IPS-15b (cell line): Measurements from ENCODE around the gene LRRC51.
"Not testable (repeated sequence)": the region's sequence is repeated elsewhere in the genome, so short reads cannot be mapped to it uniquely, and the experiment has no call there.

ENCODE experiments used
- H3K27me3 ChIP-seq: one replicate; pipeline ENCODE4 v1.6.1; 2013; ENCODE audit warnings: low read length; ENCODE audit not compliant: control insufficient read depth, insufficient read depth
- H3K36me3 ChIP-seq: one replicate; pipeline ENCODE4 v1.6.1; 2013; ENCODE audit warnings: low read length; ENCODE audit not compliant: control insufficient read depth, insufficient read depth
- H3K4me1 ChIP-seq: one replicate; pipeline ENCODE4 v1.6.1; 2013; ENCODE audit warnings: mild to moderate bottlenecking, low read length; ENCODE audit not compliant: control insufficient read depth, insufficient read depth
- H3K4me3 ChIP-seq: one replicate; pipeline ENCODE4 v1.5.1; 2013; ENCODE audit warnings: low read depth, low read length
- H3K9ac ChIP-seq: one replicate; pipeline ENCODE4 v1.6.1; 2013; ENCODE audit warnings: low read depth, mild to moderate bottlenecking, low read length
- H3K9me3 ChIP-seq: one replicate; pipeline ENCODE4 v1.6.1; 2013; ENCODE audit warnings: mild to moderate bottlenecking, low read length; ENCODE audit not compliant: control insufficient read depth, insufficient read depth

The LRRC51 gene

DNA sequence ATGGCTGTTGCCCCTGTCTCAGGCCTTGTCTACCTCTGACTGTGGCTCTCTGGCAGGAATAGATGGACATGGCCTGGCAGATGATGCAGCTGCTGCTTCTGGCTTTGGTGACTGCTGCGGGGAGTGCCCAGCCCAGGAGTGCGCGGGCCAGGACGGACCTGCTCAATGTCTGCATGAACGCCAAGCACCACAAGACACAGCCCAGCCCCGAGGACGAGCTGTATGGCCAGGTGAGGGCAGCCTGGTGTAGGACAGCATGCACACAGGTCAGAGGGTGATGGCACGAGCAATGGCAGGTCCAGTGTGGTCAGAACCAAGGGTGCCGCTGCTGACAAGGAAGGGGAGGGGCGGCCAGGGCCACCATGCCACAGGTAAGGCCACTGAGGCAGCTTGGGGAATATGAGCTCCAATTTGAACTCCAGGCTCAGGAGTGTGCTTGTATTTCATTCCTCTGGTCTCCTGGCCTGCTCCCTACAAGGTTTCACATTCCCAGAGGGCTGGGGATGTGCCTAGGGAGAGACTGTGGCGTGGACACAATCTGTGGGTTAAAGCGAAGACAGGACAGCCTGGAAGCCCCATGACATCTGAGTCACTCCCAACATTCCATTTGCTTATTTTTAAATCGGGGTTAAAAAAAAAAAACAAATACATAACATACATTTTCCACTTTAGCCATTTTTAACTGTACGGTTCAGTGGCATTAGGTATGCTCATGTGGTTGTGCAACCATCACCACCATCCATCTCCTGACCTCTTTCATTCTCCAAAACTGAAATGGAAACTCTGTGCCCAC is 55.4 kb downstream of the LRRC51 start:
- Histone ChIP-seq H3K4me1 (no peaks in the 10 kb centered on the region), H3K9ac (no peak overlapping the region), H3K27me3 (peaks cover 2% of the 10 kb centered on the region), H3K4me3 (no peak overlapping the region), H3K9me3 (no peaks in the 10 kb centered on the region), H3K36me3 (no peaks in the 10 kb centered on the region)

DNA sequence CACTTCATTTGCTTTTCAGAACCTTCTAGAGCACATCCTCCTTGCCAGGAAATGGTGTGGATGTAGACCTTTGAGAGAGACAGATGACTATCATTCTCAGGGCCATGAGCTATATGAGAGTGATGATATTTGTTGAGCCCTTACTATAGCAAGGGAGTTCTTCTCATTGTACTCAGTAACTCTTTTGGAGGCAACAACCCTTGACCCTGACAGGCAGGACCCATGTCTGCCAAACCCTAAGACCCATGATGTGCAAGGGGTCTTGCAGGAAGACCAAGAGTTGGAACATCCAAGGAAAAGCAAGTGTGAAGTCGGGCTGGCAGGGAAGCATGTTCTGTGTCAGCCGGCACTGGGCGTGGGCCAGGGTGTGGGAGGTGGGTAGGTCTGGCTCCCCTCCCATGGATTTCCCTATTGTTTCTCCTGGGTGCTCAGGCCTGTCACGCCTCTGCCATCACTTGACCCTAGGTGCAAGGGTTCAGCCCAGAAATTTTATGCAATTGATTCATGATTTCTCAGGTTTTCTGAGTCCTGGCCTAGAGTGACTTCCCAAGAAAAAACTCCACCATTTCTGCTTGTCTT is 56.1 kb downstream of the LRRC51 start:
- Histone ChIP-seq H3K9ac (no peak overlapping the region), H3K4me3 (no peak overlapping the region), H3K4me1 (no peaks in the 10 kb centered on the region), H3K36me3 (no peaks in the 10 kb centered on the region), H3K9me3 (no peaks in the 10 kb centered on the region), H3K27me3 (peaks cover 2% of the 10 kb centered on the region)

DNA sequence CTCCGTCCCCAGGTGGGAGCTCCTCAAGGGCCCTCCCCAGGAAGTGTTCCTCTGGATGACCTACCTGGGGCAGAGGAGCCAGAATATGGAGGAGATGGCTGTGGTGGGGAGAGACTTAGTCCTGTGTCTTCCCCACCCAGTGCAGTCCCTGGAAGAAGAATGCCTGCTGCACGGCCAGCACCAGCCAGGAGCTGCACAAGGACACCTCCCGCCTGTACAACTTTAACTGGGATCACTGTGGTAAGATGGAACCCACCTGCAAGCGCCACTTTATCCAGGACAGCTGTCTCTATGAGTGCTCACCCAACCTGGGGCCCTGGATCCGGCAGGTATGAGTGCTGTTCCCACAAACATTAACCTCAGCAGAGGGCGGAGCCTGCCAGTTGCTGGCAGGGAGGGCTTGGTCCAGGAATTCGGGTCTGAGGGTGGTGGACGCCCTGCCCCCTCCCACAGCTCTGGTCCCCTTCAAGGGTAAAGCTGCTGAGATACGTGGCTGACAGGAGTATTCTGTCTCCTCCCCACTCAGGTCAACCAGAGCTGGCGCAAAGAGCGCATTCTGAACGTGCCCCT is 58.3 kb downstream of the LRRC51 start:
- no peak overlapping the region for H3K9ac ChIP-seq
- H3K36me3 ChIP-seq, result no peaks in the 10 kb centered on the region
- no peaks in the 10 kb centered on the region for H3K9me3 ChIP-seq
- H3K4me3 ChIP-seq, result no peak overlapping the region
- no peaks in the 10 kb centered on the region for H3K27me3 ChIP-seq
- H3K4me1 ChIP-seq, result no peaks in the 10 kb centered on the region

DNA sequence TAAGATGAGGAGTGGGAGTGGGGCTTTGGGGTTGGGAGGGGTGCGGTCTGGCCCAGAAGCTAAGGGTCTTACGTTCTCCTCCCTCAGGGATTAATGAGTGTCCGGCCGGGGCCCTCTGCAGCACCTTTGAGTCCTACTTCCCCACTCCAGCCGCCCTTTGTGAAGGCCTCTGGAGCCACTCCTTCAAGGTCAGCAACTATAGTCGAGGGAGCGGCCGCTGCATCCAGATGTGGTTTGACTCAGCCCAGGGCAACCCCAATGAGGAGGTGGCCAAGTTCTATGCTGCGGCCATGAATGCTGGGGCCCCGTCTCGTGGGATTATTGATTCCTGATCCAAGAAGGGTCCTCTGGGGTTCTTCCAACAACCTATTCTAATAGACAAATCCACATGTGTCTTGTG is 58.9 kb downstream of the LRRC51 start:
- Histone ChIP-seq H3K4me1 (no peaks in the 10 kb centered on the region), H3K27me3 (no peaks in the 10 kb centered on the region), H3K9me3 (no peaks in the 10 kb centered on the region), H3K9ac (no peak overlapping the region), H3K36me3 (no peaks in the 10 kb centered on the region), H3K4me3 (no peak overlapping the region)

DNA sequence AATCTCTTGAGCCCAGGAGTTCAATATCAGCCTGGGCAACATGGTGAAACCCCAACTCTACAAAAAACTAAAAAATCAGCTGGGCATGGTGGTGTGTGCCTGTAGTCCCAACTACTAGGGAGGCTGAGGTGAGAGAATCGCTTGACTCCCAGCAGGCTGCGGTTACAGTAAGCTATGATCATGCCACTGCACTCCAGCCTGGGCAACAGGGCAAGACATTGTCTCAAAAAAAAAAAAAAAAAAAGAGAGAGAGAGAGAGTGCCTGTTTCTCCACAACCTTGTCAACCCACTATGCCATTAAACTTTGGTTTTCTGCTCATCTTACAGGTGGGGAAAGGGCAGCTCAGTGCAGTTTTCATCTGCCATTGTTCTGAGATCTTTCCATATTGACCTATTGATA is 60.0 kb downstream of the LRRC51 start:
- Histone ChIP-seq H3K4me3 (no peak overlapping the region), H3K4me1 (no peaks in the 10 kb centered on the region), H3K9me3 (no peaks in the 10 kb centered on the region)

DNA sequence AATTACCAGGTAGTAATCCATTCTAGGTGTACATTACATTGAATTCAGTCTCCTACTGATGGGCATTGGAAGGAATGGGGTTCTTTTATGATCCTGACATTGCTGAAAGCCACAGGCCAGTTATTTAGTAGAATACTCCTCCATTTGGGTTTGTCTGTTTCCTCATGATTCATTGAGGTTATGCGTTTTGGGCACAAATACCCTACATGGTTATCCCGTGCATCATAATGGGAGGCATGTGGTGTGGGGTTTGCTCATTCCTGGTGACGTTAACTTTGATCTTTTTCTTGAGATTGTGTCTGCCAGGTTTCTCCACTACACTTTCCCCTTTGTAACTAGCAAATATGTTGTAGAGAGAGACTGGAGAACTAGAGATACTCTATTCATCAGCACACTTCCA is 60.4 kb downstream of the LRRC51 start:
- Histone ChIP-seq H3K9ac (no peak overlapping the region), H3K4me3 (no peak overlapping the region), H3K4me1 (no peaks in the 10 kb centered on the region), H3K36me3 (no peaks in the 10 kb centered on the region), H3K27me3 (no peaks in the 10 kb centered on the region), H3K9me3 (no peaks in the 10 kb centered on the region)

More for the DNA sequence above, 60.0 kb downstream of the LRRC51 start:
- Histone ChIP-seq H3K9ac (no peak overlapping the region), H3K36me3 (no peaks in the 10 kb centered on the region), H3K27me3 (no peaks in the 10 kb centered on the region)

DNA sequence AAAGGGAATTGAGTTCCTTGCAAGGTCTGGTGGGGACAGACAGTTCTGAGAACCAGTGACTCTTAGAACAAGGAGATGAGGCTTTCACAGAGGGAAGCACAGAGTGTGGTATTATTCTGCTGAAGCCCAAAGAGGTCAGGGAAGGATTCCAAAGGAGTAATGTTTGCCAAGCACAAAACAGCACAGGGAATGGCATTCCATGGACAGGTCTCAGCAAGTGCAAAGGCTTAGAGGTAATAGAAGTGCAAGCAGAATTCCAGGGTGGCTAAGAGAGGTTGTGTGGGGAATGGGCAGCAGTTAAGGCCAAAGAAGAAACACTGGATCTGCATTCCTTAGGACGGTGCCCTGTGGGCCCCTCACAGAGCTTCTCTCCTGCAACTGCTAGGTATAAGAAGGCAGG is 61.4 kb downstream of the LRRC51 start:
- not testable (repeated sequence) for H3K27me3 ChIP-seq, H3K4me1 ChIP-seq, H3K9me3 ChIP-seq, H3K4me3 ChIP-seq, H3K36me3 ChIP-seq, H3K9ac ChIP-seq

DNA sequence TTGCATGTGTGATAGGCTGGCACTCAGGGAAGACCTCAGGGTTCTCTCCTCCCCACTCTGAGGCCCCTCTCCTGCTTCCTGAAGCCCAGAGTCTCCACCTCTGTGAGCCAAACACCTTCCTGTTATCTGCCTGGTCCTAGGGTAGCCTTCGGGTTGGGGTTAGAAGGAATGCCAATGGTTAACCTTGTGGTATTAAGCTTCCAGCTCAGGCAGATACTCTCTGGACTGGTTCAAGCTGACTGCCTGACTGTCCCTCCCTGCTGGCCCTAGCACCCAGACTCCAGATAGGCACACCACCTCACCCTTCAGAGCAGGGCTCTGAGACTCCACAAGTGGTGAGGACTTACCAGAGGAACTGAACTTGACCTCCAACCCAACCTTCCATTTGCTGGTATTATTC is 61.9 kb downstream of the LRRC51 start:
- H3K36me3 ChIP-seq, H3K27me3 ChIP-seq, H3K9me3 ChIP-seq, H3K4me3 ChIP-seq, H3K9ac ChIP-seq, H3K4me1 ChIP-seq: not testable (repeated sequence)

DNA sequence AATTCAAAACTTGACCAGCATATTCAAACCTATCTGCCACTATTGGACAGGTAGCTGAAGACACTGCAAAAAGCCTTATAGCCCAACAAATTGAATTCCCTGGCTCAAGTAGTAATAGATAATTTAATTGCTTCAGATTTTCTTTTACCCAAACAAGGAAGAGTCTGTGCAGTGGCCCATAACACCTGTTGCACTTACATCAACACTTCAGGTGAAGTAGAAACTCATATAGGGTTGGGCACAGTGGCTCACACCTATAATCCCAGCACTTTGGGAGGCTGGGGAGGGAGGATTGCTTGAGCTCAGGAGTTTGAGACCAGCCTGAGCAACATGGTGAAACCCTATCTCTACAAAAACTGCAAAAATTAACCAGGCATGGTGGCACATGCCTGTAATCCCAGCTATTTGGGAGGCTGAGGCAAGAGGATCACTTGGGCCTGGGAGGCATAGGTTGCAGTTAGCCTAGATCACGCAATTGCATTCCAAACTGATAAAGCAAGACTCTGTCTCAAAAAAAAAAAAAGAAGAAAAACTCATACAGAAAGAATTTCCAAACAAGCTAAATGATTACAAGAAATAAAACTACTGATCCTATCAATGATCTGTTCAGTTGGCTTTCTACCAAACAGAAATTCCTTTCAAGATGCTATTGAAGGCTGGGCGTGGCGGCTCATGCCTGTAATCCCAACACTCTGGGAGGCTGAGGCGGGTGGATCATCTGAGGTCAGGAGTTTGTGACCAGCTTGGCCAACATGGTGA is 64.3 kb downstream of the LRRC51 start:
- Histone ChIP-seq H3K36me3 (no peaks in the 10 kb centered on the region), H3K4me1 (no peaks in the 10 kb centered on the region), H3K4me3 (no peak overlapping the region), H3K9me3 (no peaks in the 10 kb centered on the region), H3K27me3 (no peaks in the 10 kb centered on the region), H3K9ac (no peak overlapping the region)
